Fibroblast of the conjunctiva (primary cell): ENCODE data around the gene GCLC.
"Not testable (repeated sequence)": the region's sequence is repeated elsewhere in the genome, so short reads cannot be mapped to it uniquely, and the experiment has no call there.

ENCODE experiments used
- DNase-seq: peaks from one replicate; pipeline ENCODE4 v3.0.0-alpha.2; 2010; ENCODE audit warnings: low read depth

GCLC gene

DNA sequence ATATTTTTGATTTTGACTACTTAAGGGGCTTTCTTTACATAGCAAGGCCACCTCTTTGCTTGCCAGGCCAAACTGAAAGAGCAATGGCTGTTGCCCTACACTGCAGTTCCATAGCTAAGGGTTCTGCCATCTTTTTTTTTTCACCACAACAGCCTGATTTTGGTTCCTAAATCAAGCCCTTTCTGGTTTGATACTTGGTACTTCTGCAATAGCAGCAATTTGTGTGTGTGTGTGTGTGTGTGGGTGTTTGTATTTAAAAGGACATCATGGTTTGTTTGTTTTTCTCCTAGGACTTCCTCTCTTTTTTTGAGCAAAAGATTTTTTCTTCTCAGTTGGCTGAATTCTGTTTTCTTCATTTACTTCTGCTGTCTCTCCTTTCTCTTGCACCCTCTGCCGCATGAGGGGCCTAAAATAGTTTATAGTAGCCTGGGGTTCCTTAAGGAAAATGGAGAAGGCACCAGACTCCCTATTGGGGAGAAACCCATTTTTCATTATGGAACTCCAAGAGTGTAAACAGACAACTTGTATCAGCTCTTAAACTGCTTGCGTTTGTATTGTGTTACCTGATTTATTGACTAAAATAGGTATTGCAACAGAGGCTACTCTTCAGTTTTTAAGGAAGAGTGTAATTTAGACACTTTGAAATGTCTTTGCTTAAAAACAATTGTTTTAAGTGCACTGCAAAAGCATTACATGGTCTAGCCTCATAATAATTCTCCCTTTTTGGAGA lies 12.2 kb upstream of the GCLC start:
- no peak for DNase-seq

GRCh38 chr6:53553600-53553999 lies 8.7 kb upstream of the GCLC start:
- not testable (repeated sequence) for DNase-seq

DNA sequence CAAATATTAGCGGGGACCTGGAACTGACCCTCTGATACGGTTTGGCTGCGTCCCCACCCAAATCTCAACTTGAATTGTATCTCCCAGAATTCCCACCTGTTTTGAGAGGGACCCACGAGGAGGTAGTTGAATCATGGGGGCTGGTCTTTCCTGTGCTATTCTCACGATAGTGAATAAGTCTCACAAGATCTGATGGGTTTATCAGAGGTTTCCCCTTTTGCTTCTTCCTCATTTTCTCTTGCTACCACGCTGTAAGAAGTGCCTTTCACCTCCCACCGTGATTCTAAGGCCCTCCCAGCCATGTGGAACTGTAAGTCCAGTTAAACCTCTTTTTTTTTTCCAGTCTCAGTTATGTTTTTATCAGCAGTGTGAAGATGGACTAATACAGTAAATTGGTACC lies 6.8 kb upstream of the GCLC start:
- not testable (repeated sequence) for DNase-seq

GRCh38 chr6:53547811-53548496 lies 3.1 kb upstream of the GCLC start:
- peak; percentile 93 for DNase-seq

GRCh38 chr6:53547166-53547810 lies 2.4 kb upstream of the GCLC start:
- no peak for DNase-seq

- no peak for DNase-seq
Measured at GRCh38 chr6:53546281-53546680, 1.4 kb upstream of the GCLC start.

- no peak for DNase-seq
Measured at GRCh38 chr6:53544217-53544469, 758 bp downstream of the GCLC start.

DNA sequence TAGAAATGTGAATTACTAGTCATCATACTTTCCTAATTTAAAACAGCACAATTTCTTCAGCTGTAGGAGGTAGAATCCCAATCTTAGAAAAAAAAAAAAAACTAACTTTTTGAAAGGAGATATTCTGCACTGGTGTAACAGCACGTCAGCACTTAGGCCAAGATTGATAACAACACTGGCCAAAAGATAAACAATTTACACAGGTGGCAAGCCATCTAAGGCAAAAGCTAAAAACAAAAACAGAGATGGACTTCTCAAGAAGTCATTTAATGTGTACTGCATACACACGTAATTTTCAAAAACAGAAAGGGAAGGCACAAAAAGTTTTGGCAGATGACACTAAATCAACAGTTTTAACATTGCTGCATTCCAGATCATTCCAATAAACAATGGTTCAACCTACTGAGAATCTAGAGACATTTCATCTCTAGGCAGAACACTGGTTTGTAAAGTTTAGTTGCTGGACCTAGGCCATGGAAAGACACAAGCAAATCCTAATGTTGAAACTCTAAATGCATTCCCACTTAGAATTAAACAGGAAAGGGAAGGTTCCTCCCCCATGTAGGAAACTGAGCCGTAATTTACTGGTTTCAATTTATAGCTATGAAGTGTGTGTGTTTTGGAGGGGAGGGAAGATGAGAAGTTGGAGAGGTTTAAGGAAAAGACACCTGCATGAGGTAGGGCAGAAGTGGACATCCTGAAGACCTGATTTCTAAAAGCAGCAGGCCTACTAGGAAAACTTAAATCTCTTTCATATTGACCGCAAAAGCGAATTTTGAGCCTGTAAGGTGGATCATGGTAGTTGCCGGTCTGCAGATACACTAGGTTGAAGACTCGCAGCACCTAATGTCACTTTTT lies 1.3 kb downstream of the GCLC start:
- no peak for DNase-seq

- no peak for DNase-seq
Measured at GRCh38 chr6:53541900-53542299, 3.0 kb downstream of the GCLC start.

GRCh38 chr6:53540129-53540692 lies 4.7 kb downstream of the GCLC start:
- no peak for DNase-seq

DNA sequence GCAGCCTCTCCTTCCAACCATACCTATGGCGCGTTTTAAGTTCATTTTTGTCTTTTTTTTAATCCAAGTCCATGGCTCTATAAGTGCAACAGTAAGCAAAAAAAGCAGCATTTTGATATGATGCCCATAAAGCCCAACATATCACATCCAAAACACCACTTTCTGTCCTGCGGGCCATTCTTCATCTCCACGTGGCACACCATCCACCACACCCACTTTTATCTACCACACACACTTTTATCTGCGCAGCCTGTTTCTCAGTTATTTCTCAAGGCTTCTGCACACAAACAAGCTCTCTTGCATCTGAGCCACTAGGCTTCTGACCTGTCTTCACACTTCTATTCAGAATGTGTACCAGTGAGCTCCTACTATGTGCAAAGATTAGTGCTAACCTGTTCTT lies 5.3 kb downstream of the GCLC start:
- DNase-seq: no peak

DNA sequence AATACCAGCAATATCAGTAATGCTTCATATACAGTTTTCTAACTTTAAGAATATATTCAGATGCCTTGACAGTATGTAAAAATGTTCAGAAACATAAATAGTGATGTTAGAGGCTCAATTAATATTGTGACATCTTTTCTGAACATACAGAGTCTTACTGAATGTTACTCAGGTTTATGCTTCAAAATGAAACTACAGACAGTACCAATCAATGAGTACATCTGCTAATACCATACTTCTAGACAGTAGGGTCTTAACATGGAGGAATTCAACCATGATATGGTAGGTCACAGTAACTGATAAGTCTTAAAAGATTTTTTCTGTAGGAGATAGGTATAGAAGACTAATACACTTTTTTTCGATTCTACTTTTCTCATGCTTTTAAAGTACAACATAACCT lies 8.3 kb downstream of the GCLC start:
- no peak for DNase-seq

- no peak for DNase-seq
Measured at GRCh38 chr6:53532942-53533341, 12.0 kb downstream of the GCLC start.

DNA sequence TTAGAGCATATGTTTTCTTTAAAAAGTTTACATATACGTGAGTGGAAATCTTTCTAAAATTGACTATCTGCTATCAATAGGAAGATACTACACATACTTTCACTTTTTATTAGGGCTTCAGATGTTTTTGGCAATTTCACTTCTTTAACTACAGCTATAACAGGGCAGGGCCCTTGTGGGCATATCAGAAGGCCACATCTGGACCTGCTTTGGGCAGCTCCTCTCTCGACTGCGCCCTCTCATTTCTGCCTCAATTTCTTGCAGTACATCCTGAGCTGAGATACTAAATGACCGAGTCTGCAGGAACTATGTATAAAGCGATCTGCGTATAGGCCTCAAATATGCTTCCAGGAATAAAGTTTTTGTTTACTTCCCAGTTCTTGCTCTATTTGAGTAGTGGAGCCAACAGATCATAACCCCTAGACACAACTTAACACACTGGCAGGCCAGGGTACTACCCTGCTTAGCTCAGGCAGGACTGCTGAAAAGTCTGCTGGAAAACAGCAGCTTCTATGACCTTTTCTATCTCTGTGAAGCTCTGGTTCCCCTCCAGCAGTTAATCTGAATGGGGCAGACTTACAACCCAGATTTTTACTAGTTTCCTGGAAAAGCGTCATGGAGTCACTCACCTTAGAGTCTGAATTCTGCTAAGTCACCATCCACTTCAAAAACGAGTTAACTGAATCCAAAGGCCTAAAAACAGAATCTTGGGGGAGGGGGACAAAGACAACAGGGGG lies 12.7 kb downstream of the GCLC start:
- no peak for DNase-seq

GRCh38 chr6:53530780-53531386 lies 14.0 kb downstream of the GCLC start:
- DNase-seq: no peak

GRCh38 chr6:53530346-53530745 lies 14.6 kb downstream of the GCLC start:
- no peak for DNase-seq

- no peak for DNase-seq
Measured at GRCh38 chr6:53529324-53530036, 15.4 kb downstream of the GCLC start.

- DNase-seq: no peak
Measured at GRCh38 chr6:53528107-53528506, 16.8 kb downstream of the GCLC start.

GRCh38 chr6:53527249-53527765 lies 17.6 kb downstream of the GCLC start:
- DNase-seq: no peak

DNA sequence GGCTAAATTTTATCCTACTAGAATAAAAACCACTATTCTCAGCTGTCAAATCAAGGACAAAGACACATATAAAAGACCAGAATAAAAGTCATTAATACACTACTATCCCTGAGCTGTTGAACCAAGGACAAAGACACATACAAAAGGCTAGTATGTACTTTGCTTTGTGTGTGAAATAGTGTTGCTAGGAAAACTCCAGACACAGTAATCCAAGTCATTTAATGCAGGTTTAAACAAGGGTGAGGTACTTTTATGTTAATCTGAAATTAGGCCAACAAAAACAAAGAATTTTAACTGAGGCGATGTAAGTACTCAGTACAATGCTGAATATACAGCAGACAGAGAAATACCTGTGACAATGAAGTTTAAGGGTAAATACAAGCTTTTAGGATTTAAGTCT lies 18.9 kb downstream of the GCLC start:
- DNase-seq: no peak
